Measurements from ENCODE around the gene EEF2K.

- TF ChIP-seq CTCF (conservative IDR thresholded peaks at IDR 0.05; ENCODE audit: low read length) (no peak), EZH2phosphoT487 (IDR thresholded peaks at IDR 0.05; ENCODE audit: borderline replicate concordance) (no peak)
These were observed 44.0 kb upstream of the EEF2K start, which contains the start of gene SDR42E2 for GRCh38 chr16:22161999-22162655.
